NCI-H1930 (cell line): ENCODE measurements around the gene PRSS48.
"Not testable (repeated sequence)": the region's sequence is repeated elsewhere in the genome, so short reads cannot be mapped to it uniquely, and the experiment has no call there.

ENCODE experiments used
- DNase-seq, 2 experiments: peaks; one replicate each; lab custom pipeline; 2025; lab: John Stamatoyannopoulos, UW

The PRSS48 gene, protein sequence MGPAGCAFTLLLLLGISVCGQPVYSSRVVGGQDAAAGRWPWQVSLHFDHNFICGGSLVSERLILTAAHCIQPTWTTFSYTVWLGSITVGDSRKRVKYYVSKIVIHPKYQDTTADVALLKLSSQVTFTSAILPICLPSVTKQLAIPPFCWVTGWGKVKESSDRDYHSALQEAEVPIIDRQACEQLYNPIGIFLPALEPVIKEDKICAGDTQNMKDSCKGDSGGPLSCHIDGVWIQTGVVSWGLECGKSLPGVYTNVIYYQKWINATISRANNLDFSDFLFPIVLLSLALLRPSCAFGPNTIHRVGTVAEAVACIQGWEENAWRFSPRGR

DNA sequence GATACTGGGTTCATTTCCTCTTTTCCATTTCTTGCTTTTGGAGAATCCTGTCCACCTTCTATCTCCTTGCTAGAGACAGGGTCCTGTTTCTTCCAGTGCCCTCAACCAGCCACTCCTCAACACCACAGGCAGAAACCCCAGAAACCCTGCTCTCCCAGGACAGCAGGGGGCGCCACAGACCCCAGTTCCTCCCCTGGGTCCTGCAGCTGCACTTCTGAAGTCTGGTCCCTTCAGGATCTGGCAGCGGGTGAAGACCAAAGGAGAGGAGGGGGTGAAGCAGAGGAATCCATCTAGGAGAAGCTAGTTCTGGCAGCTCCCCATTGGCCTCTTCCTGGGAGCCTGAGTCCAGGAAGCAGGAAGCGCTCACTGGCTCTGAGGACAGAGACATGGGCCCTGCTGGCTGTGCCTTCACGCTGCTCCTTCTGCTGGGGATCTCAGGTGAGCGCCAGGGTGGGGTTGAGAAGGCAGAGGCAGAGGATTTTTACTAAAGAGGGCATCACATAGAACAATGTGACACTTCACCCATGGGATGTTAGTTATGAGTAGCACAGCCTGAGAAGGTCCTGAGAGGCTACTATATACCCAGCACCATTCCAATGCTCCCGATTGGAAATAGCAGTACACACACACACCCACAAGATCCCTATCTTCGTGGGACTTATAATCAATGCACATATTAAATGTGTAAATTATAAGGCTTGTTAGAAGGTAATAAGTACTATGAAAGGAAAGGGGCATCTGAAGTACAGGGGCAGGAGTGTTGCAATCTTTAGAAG is at the start of gene PRSS48:
Gene PRSS48 (plus strand): TSS at position 375 of the 776 bp plus-strand sequence. CDS start 12 bp downstream, at position 387.
- peak; percentile 6 to 33 for DNase-seq

DNA sequence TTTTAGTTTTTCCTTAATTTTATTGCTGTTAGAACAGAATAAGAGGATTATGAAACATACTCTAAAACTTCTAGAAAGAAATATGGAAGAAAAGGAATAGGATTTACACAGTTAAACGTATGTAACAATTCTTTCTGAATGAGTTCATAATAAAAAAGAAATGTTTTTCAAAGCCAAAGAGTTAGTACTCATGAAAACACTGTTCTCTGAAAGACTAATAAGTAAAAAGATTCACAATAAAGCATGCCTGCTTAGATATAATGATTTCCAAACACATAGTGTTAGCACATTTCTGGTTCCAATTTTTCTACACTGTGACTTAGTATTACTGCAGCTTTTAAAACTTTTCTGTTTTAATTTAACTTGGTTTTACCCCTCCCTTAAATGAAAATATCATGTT is 49.8 kb upstream of the PRSS48 start:
- no peak for DNase-seq

DNA sequence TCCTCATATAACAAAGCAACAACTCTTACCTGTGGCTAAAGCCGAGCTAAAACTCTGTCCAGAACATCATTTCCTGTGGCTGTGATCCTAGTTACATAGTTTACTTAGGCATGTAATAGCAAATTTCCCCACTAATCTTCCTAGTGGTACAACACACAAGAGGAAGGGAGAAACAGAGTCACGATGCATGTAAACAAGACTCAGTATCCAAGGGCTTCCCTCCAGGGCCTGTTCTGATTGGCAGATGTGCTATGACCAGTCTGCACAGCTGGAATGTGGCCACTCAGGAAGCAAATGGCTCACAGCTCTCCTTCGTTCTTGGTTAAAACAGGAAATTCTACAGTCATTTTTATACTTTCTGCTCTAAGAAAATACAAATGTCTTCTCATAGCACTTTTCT is 49.2 kb upstream of the PRSS48 start:
- no peak for DNase-seq

DNA sequence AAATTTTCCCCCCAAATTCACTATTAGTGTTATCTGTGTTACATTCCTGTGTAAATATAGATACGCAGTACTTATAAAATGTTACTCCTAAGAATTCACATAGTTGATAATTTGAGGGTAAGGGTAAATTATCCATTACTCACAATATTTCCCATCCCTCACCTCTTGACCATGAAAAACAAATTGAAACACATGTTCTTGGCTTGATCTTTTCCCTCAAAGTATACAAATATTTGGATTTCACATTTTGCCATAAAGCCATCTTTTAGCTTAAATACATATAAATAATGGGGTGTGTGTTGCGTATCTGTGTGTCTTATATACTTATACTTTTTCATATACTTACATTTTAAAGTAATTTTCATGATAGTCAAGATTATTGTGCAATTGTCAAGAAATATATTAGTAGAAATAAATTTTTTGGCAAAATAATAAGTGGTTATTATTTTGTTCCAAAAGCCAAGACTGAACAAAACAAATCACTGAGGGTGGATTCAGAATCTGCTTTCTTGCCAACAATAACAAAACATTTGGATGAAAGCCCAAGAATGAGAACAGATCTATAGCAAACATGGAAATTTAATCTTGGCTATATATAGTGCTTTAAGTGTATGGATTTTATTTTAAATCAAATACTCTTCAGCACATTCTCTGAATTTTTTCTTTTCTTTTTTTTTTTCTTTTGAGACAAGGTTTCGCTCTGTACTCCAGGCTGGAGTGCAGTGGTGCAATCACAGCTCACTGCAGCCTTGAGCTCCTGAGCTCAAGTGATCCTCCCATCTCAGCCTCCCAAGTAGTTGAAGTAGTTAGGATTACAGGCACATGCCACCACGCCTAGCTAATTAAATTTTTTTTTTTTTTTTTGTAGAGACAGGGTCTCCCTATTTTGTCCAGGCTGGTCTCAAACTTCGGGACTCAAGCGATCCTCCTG is 48.5 kb upstream of the PRSS48 start:
- no peak for DNase-seq

DNA sequence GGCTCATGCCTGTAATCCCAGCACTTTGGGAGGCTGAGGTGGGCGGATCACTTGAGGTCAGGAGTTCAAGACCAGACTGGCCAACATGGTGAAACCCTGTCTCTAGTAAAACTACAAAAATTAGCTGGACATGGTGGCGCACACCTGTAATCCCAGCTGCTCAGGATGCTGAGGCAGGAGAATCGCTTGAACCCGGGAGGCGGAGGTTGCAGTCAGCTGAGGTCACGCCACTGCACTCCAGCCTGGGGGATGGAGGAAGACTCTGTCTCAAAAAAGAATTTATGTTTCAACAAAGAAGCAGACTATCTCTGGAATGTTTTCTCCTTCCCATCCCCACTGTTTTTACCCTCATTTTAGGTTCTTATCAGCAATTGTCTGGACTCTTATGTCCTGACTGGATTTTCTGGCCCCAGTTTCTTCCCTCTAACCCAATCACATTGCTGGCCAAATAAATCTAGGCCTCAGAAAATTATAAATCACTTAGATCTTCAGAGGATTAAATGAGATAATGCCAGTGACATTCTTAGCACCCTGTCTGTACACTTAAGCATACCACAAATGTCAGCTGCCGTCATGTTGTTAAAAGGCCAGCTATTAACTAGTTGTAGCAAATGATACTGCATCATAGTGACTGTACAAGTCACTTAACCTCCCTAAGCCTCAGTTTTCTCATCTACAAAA is 44.9 kb upstream of the PRSS48 start:
- no peak for DNase-seq

DNA sequence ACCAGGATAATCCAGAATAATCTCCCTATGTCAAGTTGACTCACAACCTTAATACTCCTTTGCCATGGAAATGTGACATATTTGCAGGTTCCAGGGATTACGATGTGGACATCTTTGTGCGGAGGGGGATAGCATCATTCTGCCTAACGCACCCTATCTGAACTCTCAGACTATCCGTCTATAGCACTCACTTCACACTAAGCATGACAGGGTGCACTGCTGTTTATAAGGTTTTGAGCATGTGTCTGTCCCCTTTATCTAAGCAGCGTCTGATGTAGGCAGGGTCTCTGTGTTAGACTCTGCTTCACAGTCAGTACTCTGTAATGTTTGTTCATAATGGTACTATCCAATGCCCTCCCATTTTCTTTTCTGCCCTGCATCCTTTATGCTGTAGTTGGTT is 43.4 kb upstream of the PRSS48 start:
- DNase-seq, result no peak

DNA sequence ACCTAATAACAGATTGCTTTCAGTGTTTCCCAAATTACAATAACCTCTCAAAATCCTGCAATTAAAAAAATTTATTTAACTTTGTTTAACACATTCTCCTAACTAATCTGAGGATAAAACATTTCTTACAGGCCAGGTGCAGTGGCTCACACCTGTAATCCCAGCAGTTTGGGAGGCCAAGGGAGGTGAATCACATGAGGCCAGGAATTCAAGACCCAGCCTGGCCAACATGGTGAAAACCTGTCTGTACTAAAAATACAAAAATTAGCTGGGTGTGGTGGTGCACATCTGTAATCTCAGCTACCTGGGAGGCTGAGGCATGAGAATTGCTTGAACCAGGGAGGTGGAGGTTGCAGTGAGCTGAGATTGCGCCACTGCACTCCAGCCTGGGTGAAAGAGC is 41.6 kb upstream of the PRSS48 start:
- DNase-seq, result not testable (repeated sequence)

DNA sequence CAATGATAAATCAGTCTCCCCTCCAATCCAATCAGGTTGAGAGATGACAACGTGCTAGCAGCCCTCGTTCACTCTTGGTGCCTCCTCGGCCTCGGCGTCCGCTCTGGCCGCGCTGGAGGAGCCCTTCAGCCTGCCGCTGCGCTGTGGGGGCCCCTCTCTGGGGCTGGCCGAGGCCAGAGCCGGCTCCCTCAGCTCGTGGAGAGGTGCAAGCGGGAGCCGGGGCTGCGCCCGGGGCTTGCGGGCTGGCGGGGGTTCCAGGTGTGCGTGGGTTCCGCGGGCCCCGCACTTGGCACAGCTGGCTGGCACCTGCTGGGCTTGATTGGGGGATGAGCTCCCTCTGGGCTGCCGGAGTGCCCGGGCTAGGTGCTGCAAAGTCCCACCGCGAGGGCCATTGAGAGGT is 40.9 kb upstream of the PRSS48 start:
- no peak for DNase-seq

DNA sequence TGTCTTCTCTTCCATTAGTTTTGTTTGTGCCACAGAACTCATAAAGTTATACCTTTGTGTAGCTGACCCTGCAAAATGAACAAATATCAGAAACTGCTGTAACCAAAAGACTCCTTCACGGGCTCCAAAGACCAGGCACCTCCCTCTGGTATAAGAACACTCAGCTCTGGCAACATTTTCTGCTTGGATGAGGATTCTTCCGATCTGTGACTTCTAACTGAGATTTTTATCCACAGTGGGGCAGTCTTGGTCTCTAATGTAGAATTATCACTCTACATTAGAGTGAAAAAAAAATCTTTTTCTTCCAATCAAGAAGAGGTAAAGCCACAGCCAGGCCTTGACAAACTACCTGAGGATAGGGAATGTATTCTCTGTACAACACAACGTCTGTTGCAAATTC is 38.5 kb upstream of the PRSS48 start:
- no peak for DNase-seq

DNA sequence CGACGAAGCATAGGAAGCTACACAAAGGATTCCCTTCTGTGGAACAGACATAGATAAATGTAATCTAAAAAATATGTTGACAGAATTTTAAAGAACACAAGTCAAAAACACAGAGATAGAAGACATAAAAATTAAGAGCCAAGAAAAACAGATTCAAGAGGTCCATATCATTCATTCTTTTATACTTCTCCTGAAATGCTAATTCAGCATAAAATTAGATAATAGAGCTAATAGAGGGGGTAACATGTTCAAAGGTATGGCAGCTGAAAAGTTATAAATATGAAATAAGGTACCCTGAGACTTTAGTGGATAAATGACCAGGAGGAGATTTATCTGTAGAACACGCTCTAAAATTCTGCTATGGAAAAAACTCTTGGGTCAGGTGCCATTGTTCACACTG is 37.4 kb upstream of the PRSS48 start:
- DNase-seq, result no peak

DNA sequence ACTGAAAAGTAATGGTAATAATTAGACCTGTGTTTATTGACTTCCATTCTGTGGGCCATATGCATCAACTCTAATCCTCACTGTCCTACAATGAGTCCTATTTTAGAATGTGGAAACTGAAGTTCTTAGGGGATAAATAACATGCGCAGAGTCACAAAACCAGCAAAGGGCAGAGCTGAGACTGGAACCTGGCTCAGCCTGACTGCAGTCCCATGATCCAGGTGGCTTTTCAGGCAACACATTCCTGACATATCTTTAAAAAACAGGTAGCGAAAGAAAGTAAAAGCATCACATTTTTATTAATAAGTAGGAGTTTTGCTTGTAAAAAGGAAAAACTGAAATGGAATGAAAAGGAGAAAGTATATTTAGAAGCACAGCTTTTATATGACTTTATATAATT is 34.7 kb upstream of the PRSS48 start:
- DNase-seq, result no peak

DNA sequence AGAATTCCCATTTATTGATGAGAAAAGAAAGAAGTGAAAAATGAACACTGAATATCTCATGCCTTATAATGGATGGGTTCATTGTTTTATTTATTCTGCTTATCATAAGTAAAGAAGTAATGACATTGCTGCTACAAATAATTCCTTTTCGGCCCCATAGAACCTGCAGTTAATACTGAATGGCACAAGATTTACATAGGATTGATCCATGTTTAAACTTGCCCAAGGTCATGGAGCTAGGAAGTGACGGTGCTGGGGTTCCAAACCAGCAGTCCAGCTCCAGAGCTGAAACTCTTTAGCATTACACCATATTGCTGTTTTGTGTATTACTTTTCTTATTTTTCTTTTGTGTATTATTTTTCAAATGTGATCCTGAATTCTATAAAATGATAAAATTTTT is 30.2 kb upstream of the PRSS48 start:
- DNase-seq, result no peak

DNA sequence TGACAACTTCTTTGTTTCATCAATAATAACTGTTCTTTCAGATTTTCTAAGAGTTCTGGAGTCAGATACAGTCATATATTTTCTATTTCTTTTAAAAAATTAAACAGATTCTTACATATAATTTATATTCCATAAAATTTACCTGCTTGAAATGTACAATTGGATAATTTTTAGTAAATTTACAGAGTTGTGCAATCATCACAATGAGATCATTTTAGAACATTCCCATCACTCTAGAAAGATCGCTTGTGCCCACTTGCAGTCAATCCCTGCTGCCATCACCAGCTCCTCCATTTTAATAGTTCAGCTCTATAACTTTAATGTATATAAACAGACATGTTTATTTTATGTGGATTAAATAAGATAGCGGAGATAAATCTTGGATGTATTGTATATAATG is 29.6 kb upstream of the PRSS48 start:
- DNase-seq, result no peak

DNA sequence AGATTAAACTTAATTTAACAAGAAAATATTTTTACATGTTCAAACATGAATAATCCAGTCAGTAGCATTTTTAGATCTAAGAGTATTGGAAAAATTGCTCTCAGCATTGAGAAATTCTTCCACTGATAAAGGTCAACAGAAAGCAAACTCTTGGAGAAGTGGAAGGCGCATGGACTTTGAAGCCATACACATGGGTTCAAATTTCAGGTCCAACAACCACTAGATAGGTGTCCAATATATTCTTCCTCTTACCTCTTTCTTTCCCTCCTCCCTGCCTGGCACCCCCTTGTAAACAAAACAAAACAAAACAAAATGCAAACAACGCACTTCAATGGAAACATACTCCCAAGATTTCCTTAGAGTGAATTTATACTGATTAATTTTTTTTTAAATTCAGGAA is 28.4 kb upstream of the PRSS48 start:
- no peak for DNase-seq

DNA sequence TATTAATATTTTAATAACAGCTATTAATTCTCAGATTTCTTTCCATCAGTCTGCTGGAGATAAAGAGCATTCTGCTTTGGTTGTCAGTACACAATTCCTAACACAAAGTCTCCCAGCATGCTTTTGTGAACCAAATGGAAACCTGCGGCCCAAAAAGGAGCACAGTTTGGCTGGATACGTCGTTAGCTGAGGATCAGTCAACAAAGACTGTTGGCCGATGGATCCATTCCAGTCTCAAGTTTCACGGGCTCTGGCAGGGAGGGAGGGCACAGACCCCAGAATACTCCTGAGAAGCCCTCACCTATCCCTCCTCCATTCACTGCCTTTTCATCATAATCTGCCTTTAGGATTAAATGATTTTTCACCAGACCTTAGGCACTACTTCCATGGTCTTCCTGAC is 26.3 kb upstream of the PRSS48 start:
- no peak for DNase-seq

DNA sequence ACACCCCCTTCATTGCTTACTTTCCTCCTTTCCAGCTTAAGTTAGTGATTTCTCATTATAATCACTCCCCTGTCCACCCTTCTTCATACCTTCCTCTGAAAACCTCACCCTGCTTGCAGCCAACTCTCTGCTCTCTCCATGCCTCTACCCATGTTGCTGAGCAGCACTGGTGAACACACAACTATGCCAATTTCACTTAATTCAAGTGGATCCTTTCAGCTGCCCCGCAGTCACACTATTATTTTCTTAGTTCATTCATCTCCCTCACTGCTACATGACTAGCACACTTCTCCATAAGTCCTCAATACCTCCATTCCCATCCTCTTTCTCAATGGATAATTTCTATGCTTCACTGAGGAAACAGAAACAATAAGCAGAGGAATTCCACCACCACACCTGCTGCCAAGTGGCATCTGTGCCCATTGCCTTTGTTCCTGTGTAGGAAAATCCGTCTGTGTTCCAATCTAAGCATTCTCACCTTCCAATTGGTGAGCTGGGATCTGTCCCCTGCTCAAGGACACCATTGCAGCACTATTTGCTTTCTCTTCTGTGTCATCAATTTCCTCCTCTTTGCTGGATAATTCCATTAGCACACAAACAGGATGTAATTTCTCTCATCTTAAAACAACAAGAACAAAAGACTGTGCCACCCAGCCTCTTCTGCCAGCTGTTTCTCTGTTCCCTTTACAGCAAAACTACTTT is 25.2 kb upstream of the PRSS48 start:
- DNase-seq, result no peak

DNA sequence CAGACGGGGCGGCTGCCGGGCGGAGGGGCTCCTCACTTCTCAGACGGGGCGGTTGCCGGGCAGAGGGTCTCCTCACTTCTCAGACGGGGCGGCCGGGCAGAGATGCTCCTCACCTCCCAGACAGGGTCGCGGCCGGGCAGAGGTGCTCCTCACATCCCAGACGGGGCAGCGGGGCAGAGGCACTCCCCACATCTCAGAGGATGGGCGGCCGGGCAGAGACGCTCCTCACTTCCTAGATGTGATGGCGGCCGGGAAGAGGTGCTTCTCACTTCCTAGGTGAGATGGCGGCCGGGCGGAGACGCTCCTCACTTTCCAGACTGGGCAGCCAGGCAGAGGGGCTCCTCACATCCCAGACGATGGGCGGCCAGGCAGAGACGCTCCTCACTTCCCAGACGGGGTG is 21.7 kb upstream of the PRSS48 start:
- DNase-seq, result not testable (repeated sequence)

DNA sequence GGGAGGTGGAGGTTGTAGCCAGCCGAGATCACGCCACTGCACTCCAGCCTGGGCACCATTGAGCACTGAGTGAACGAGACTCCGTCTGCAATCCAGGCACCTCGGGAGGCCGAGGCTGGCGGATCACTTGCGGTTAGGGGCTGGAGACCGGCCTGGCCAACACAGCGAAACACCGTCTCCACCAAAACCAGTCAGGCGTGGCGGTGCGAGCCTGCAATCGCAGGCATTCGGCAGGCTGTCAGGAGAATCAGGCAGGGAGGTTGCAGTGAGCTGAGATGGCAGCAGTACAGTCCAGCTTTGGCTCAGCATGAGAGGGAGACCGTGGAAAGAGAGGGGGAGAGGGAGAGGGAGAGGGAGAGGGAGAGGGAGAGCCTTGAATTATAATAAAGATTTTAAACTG is 21.3 kb upstream of the PRSS48 start:
- not testable (repeated sequence) for DNase-seq

DNA sequence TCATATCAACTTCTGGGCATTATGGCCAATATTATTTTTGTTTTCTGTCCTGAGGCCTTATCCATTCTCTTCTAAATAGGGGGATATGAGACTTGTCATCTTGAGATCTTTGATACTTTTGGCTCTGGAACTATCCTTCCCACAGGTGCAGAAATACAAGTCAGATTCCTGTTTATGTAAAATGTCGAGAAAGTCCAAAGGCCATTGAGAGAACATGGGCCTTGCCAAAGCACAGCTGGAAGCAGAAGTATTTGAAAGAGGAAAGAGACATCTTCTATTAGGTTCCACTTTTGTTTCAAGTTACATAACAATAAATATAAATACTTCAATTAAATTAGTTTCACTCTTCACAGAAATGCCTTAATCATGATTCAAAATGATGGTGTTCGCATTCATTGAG is 20.8 kb upstream of the PRSS48 start:
- no peak for DNase-seq

DNA sequence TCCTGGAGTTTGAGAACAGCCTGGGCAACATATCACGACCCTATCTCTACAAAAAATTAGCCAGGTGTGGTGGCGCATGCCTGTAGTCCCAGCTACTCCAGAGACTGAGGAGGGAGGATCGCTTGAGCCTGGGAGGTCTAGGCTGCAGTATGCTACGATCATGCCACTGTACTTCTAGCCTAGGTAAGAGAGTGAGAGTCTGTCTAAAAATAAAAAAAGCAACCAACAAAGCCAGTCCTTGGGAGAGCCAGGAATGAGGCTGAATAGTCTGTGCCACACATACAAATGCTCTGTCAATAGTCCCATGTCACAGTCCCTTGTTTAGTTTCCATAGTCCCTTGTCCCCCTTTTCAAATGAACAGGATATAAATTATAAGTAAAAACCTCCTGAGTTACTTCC is 19.3 kb upstream of the PRSS48 start:
- DNase-seq, result no peak

DNA sequence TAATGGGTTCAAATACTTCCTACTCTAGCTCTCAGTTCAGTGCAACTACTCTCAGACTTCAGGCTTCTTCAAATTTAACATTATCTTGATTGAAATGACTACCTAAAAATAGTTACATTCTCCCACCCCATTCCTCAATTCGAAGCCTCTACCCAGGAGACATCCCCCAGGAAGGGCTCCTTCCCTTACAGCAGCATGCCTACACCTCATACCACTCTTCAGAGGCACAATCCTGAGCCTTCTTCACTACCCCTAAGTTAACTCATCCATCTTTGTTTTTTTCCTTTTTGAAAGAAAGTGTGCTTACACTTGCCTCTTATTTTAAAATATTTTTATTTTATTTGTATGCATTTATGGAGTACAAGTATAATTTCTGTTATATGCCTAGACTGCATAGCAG is 17.2 kb upstream of the PRSS48 start:
- DNase-seq, result no peak
